Airway epithelial cell (primary cell): Measurements from ENCODE around the gene ADGRF1. TPM values are rescaled to one million over a fixed set of nuclear protein-coding genes. Genes with fewer than 3 reads are reported as not detected.

Experiments
- total RNA-seq: library from RNA; depleted of rRNA; stranded (reverse); fragments of >200 nt; gene quantifications from 2 replicates; pipeline ENCODE4 v1.2.3, GENCODE V29; 2015

Gene ADGRF1
- 23.5 and 24.3 TPM in 2 replicates for total RNA-seq

GRCh38 chr6:47042275-47042791 lies at the start of gene ADGRF1:
Gene ADGRF1 (minus strand): TSS chr6:47042332. CDS start chr6:47029061, 13,271 bp downstream.

Other genes with a start within 250 kb of the ADGRF1 start
- gene MEP1A, start 248.9 kb downstream of the ADGRF1 start, total RNA-seq: 0.14 and 0.21 TPM in 2 replicates
- gene ADGRF5, start 120.4 kb downstream of the ADGRF1 start, total RNA-seq: under 0.01 TPM in 1 of 2 replicates, not detected in the other